ENCODE data around the gene TBL1XR1. TPM values are rescaled to one million over a fixed set of nuclear protein-coding genes. Genes with fewer than 3 reads are reported as not detected.

TBL1XR1 gene
- total and polyA plus RNA-seq, 3 experiments from 2014 or later: 36.3 to 193 (median 173) TPM

GRCh38 chr3:177110895-177111294, 86.4 kb downstream of the TBL1XR1 start:
- no peak overlapping the region for H3K4me3 ChIP-seq (ENCODE audit: low read length)
- Mint-ChIP-seq H3K9me3 (no peaks in the 10 kb centered on the region), H3K27ac (peak overlapping the region in 7 of 8 donors; percentile 0 to 84 (median 69)), H3K4me1 (peaks cover 72 to 92% (median 91%) of the 10 kb centered on the region in 3 donors), H3K36me3 (peaks cover 0 to 4% (median 3%) of the 10 kb centered on the region in 3 donors), H3K4me3 (peak overlapping the region in 4 of 7 donors; percentile 0 to 46 (median 19)), H3K27me3 (no peaks in the 10 kb centered on the region)
- peaks cover 50% of the 10 kb centered on the region for H3K4me1 ChIP-seq (ENCODE audit: insufficient read depth, low read length)
- H3K27ac ChIP-seq (ENCODE audit: low read depth, low read length): no peak overlapping the region
- CTCF ChIA-PET: interaction anchor here (1.1 kb wide), 1 partner anchor 88 kb away, joined by 4 read pairs; no protein-coding TSS in a partner anchor
- DNase-seq: no peak
- no peaks in the 10 kb centered on the region for H3K27me3 ChIP-seq (ENCODE audit: insufficient read depth, low read length, poor library complexity, severe bottlenecking)
- H3K9me3 ChIP-seq (ENCODE audit: low read length): no peaks in the 10 kb centered on the region
- H3K36me3 ChIP-seq (ENCODE audit: insufficient read depth, low read length): no peaks in the 10 kb centered on the region
- POLR2A ChIA-PET: interaction anchor here (0.5 kb wide), 1 partner anchor 30 kb away, joined by 3 read pairs; no protein-coding TSS in a partner anchor

- CTCF ChIA-PET: interaction anchor here (1.1 kb wide), 1 partner anchor 88 kb away, joined by 4 read pairs; no protein-coding TSS in a partner anchor
- Histone ChIP-seq H3K27me3 (ENCODE audit: insufficient read depth, low read length, poor library complexity, severe bottlenecking) (no peaks in the 10 kb centered on the region), H3K4me3 (ENCODE audit: low read length) (no peak overlapping the region), H3K9me3 (ENCODE audit: low read length) (no peaks in the 10 kb centered on the region), H3K27ac (ENCODE audit: low read depth, low read length) (no peak overlapping the region), H3K4me1 (ENCODE audit: insufficient read depth, low read length) (peaks cover 54% of the 10 kb centered on the region), H3K36me3 (ENCODE audit: insufficient read depth, low read length) (no peaks in the 10 kb centered on the region)
- H3K36me3 Mint-ChIP-seq: peaks cover 0 to 4% (median 3%) of the 10 kb centered on the region in 3 donors
- POLR2A ChIA-PET: interaction anchor here (0.5 kb wide), 1 partner anchor 30 kb away, joined by 3 read pairs; no protein-coding TSS in a partner anchor
- peak overlapping the region in 7 of 8 donors; percentile 22 to 84 (median 67) for H3K27ac Mint-ChIP-seq
- DNase-seq: no peak
- no peaks in the 10 kb centered on the region for H3K27me3 Mint-ChIP-seq
- peak overlapping the region in 5 of 7 donors; percentile 0 to 46 (median 12) for H3K4me3 Mint-ChIP-seq
- H3K4me1 Mint-ChIP-seq: peaks cover 73 to 92% (median 91%) of the 10 kb centered on the region in 3 donors
- no peaks in the 10 kb centered on the region for H3K9me3 Mint-ChIP-seq
Observed at GRCh38 chr3:177110386-177110785, 86.9 kb downstream of the TBL1XR1 start.

- H3K4me1 Mint-ChIP-seq: peaks cover 74 to 93% (median 91%) of the 10 kb centered on the region in 3 donors
- H3K4me1 ChIP-seq (ENCODE audit: insufficient read depth, low read length): peaks cover 60% of the 10 kb centered on the region
Observed at GRCh38 chr3:177109688-177110330, 87.5 kb downstream of the TBL1XR1 start.

GRCh38 chr3:177108648-177109047, 88.6 kb downstream of the TBL1XR1 start:
- Histone ChIP-seq H3K4me3 (ENCODE audit: low read length) (no peak overlapping the region), H3K27me3 (ENCODE audit: insufficient read depth, low read length, poor library complexity, severe bottlenecking) (no peaks in the 10 kb centered on the region), H3K4me1 (ENCODE audit: insufficient read depth, low read length) (peaks cover 62% of the 10 kb centered on the region), H3K9me3 (ENCODE audit: low read length) (no peaks in the 10 kb centered on the region), H3K36me3 (ENCODE audit: insufficient read depth, low read length) (no peaks in the 10 kb centered on the region), H3K27ac (ENCODE audit: low read depth, low read length) (no peak overlapping the region)
- Mint-ChIP-seq H3K36me3 (peaks cover 0 to 4% (median 3%) of the 10 kb centered on the region in 3 donors), H3K27ac (peak overlapping the region in 2 of 8 donors; percentile 19 to 80), H3K27me3 (no peaks in the 10 kb centered on the region), H3K9me3 (no peaks in the 10 kb centered on the region), H3K4me1 (peaks cover 83 to 99% (median 98%) of the 10 kb centered on the region in 3 donors), H3K4me3 (no peak overlapping the region)
- DNase-seq: no peak
- ChIA-PET POLR2A (no interaction called here), CTCF (no interaction called here)

More at GRCh38 chr3:177109688-177110330, 87.5 kb downstream of the TBL1XR1 start:
- H3K4me3 ChIP-seq (ENCODE audit: low read length): no peak overlapping the region
- no peaks in the 10 kb centered on the region for H3K9me3 ChIP-seq (ENCODE audit: low read length)
- ChIA-PET CTCF (interaction anchor here (1.1 kb wide), 1 partner anchor 89 kb away, joined by 4 read pairs; no protein-coding TSS in a partner anchor), POLR2A (no interaction called here)
- Mint-ChIP-seq H3K9me3 (no peaks in the 10 kb centered on the region), H3K27me3 (no peaks in the 10 kb centered on the region), H3K4me3 (peak overlapping the region in 6 of 7 donors; percentile 13 to 56 (median 33)), H3K27ac (peak overlapping the region; percentile 22 to 80 (median 64)), H3K36me3 (peaks cover 0 to 4% (median 3%) of the 10 kb centered on the region in 3 donors)
- peak in 1 of 5 donors; percentile 34 for DNase-seq
- no peak overlapping the region for H3K27ac ChIP-seq (ENCODE audit: low read depth, low read length)
- H3K36me3 ChIP-seq (ENCODE audit: insufficient read depth, low read length): no peaks in the 10 kb centered on the region
- no peaks in the 10 kb centered on the region for H3K27me3 ChIP-seq (ENCODE audit: insufficient read depth, low read length, poor library complexity, severe bottlenecking)

GRCh38 chr3:177107461-177108239, 89.6 kb downstream of the TBL1XR1 start:
- Mint-ChIP-seq H3K4me3 (no peak overlapping the region), H3K4me1 (peaks cover 80 to 99% (median 96%) of the 10 kb centered on the region in 3 donors), H3K27me3 (no peaks in the 10 kb centered on the region), H3K27ac (peak overlapping the region in 3 of 8 donors; percentile 8 to 30 (median 20)), H3K9me3 (no peaks in the 10 kb centered on the region), H3K36me3 (peaks cover 0 to 3% (median 0%) of the 10 kb centered on the region in 3 donors)
- DNase-seq: no peak
- H3K36me3 ChIP-seq (ENCODE audit: insufficient read depth, low read length): no peaks in the 10 kb centered on the region
- POLR2A ChIA-PET: no interaction called here
- H3K4me1 ChIP-seq (ENCODE audit: insufficient read depth, low read length): peaks cover 66% of the 10 kb centered on the region
- no peaks in the 10 kb centered on the region for H3K27me3 ChIP-seq (ENCODE audit: insufficient read depth, low read length, poor library complexity, severe bottlenecking)
- H3K9me3 ChIP-seq (ENCODE audit: low read length): no peaks in the 10 kb centered on the region
- CTCF ChIA-PET: no interaction called here
- no peak overlapping the region for H3K4me3 ChIP-seq (ENCODE audit: low read length)
- no peak overlapping the region for H3K27ac ChIP-seq (ENCODE audit: low read depth, low read length)

GRCh38 chr3:177106594-177106993, 90.7 kb downstream of the TBL1XR1 start:
- CTCF ChIA-PET: no interaction called here
- Histone ChIP-seq H3K36me3 (ENCODE audit: insufficient read depth, low read length) (no peaks in the 10 kb centered on the region), H3K4me1 (ENCODE audit: insufficient read depth, low read length) (peaks cover 64% of the 10 kb centered on the region), H3K27ac (ENCODE audit: low read depth, low read length) (no peak overlapping the region), H3K4me3 (ENCODE audit: low read length) (no peak overlapping the region), H3K9me3 (ENCODE audit: low read length) (no peaks in the 10 kb centered on the region), H3K27me3 (ENCODE audit: insufficient read depth, low read length, poor library complexity, severe bottlenecking) (no peaks in the 10 kb centered on the region)
- no peak overlapping the region for H3K27ac Mint-ChIP-seq
- peaks cover 0 to 2% (median 0%) of the 10 kb centered on the region in 5 donors for H3K9me3 Mint-ChIP-seq
- H3K36me3 Mint-ChIP-seq: peaks cover 0 to under 1% (median 0%) of the 10 kb centered on the region in 3 donors
- DNase-seq: no peak
- H3K4me3 Mint-ChIP-seq: no peak overlapping the region
- H3K27me3 Mint-ChIP-seq: no peaks in the 10 kb centered on the region
- POLR2A ChIA-PET: no interaction called here
- peaks cover 78 to 99% (median 94%) of the 10 kb centered on the region in 3 donors for H3K4me1 Mint-ChIP-seq

- peak overlapping the region in 2 of 8 donors; percentile 10 to 39 for H3K27ac Mint-ChIP-seq
- Histone ChIP-seq H3K9me3 (ENCODE audit: low read length) (no peaks in the 10 kb centered on the region), H3K27me3 (ENCODE audit: insufficient read depth, low read length, poor library complexity, severe bottlenecking) (no peaks in the 10 kb centered on the region), H3K4me1 (ENCODE audit: insufficient read depth, low read length) (peaks cover 60% of the 10 kb centered on the region), H3K27ac (ENCODE audit: low read depth, low read length) (no peak overlapping the region), H3K4me3 (ENCODE audit: low read length) (no peak overlapping the region), H3K36me3 (ENCODE audit: insufficient read depth, low read length) (no peaks in the 10 kb centered on the region)
- H3K9me3 Mint-ChIP-seq: peaks cover 0 to 2% (median 0%) of the 10 kb centered on the region in 5 donors
- H3K36me3 Mint-ChIP-seq: no peaks in the 10 kb centered on the region
- no peak for DNase-seq
- ChIA-PET CTCF (no interaction called here), POLR2A (no interaction called here)
- peaks cover 74 to 99% (median 94%) of the 10 kb centered on the region in 3 donors for H3K4me1 Mint-ChIP-seq
- H3K27me3 Mint-ChIP-seq: no peaks in the 10 kb centered on the region
- H3K4me3 Mint-ChIP-seq: peak overlapping the region in 3 of 7 donors; percentile 8 to 24 (median 13)
Observed at GRCh38 chr3:177106184-177106583, 91.1 kb downstream of the TBL1XR1 start.
